Measurements from ENCODE around the gene KIRREL3. TPM values are rescaled to one million over a fixed set of nuclear protein-coding genes. Genes with fewer than 3 reads are reported as not detected.

Gene KIRREL3
- total RNA-seq, 1 donor from 2014 or later, result 0.38 TPM

DNA sequence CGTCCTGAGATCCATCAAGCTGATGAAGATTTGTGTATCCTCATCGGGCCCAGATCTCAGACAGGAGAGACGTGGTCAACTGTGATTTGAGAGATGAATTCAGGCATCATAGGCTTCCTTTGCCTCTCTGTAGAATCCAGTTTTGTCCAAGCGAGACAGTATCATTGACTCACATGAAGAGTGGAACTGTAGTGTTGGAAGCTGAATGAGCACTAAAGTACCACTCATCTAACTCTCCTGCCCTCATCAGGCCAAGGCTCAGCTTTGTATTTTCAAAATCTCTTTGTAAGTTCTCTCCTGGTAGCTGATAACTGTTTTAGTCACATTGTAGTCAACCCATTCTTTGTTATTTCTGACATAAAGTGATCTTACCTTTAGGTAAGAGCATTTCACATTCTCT, 85.1 kb downstream of the KIRREL3 start:
- Mint-ChIP-seq H3K27ac (ENCODE audit: unreplicated experiment) (no peak overlapping the region), H3K9me3 (ENCODE audit: unreplicated experiment) (no peaks in the 10 kb centered on the region), H3K36me3 (ENCODE audit: low read depth, unreplicated experiment) (no peaks in the 10 kb centered on the region), H3K4me3 (ENCODE audit: unreplicated experiment) (no peak overlapping the region), H3K27me3 (ENCODE audit: unreplicated experiment) (peaks cover 6% of the 10 kb centered on the region), H3K4me1 (ENCODE audit: unreplicated experiment) (no peaks in the 10 kb centered on the region)
- no peak for DNase-seq (ENCODE audit: low spot score)
- TF ChIP-seq, protein P1, sequence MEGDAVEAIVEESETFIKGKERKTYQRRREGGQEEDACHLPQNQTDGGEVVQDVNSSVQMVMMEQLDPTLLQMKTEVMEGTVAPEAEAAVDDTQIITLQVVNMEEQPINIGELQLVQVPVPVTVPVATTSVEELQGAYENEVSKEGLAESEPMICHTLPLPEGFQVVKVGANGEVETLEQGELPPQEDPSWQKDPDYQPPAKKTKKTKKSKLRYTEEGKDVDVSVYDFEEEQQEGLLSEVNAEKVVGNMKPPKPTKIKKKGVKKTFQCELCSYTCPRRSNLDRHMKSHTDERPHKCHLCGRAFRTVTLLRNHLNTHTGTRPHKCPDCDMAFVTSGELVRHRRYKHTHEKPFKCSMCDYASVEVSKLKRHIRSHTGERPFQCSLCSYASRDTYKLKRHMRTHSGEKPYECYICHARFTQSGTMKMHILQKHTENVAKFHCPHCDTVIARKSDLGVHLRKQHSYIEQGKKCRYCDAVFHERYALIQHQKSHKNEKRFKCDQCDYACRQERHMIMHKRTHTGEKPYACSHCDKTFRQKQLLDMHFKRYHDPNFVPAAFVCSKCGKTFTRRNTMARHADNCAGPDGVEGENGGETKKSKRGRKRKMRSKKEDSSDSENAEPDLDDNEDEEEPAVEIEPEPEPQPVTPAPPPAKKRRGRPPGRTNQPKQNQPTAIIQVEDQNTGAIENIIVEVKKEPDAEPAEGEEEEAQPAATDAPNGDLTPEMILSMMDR (IDR thresholded peaks at IDR 0.05; ENCODE audit: unreplicated experiment), result no peak

DNA sequence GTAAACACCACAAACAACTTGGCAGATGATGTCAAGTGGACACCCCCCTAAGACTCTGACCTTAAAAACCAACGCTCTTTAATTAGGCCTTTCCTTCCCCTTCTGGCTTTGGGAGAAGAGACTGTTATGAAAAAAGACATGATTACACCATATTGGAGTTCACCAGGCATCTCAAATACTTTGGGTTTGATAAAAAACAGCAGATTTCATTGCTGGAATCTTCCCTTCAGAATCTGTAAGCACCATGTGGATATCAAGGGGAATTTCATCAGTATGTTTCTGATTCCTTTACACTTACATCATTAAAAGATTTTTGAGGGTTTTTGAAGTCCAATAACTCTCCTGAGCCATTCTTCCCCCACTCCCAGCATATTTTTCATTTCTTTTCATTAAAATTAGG, 85.6 kb downstream of the KIRREL3 start:
- Mint-ChIP-seq H3K4me1 (ENCODE audit: unreplicated experiment) (no peaks in the 10 kb centered on the region), H3K9me3 (ENCODE audit: unreplicated experiment) (no peaks in the 10 kb centered on the region), H3K27ac (ENCODE audit: unreplicated experiment) (no peak overlapping the region), H3K36me3 (ENCODE audit: low read depth, unreplicated experiment) (no peaks in the 10 kb centered on the region), H3K4me3 (ENCODE audit: unreplicated experiment) (no peak overlapping the region), H3K27me3 (ENCODE audit: unreplicated experiment) (peaks cover 6% of the 10 kb centered on the region)
- TF ChIP-seq, protein P1 (IDR thresholded peaks at IDR 0.05; ENCODE audit: unreplicated experiment), result no peak
- no peak for DNase-seq (ENCODE audit: low spot score)

DNA sequence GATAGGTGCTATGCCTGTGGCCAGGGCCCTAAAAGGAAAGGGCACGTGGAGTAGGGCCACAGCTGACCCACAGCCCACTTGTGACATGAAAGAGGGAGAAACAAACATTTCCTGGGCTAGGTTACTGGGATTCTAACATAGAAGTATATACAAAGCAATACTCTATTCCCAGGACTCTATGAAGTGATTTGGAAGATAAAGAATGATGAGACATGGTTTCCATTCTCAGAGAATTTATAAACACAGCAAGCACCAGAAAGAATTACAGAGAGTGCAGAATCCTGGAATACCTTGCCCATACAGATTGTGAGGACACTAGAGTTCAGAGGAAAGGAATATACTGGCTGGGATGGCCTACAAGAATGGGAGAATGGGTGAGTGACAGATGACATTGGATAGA, 86.4 kb downstream of the KIRREL3 start:
- Mint-ChIP-seq H3K4me1 (ENCODE audit: unreplicated experiment) (no peaks in the 10 kb centered on the region), H3K4me3 (ENCODE audit: unreplicated experiment) (no peak overlapping the region), H3K36me3 (ENCODE audit: low read depth, unreplicated experiment) (no peaks in the 10 kb centered on the region), H3K9me3 (ENCODE audit: unreplicated experiment) (no peaks in the 10 kb centered on the region), H3K27ac (ENCODE audit: unreplicated experiment) (no peak overlapping the region), H3K27me3 (ENCODE audit: unreplicated experiment) (peaks cover 6% of the 10 kb centered on the region)
- no peak for DNase-seq (ENCODE audit: low spot score)
- TF ChIP-seq, protein P1 (IDR thresholded peaks at IDR 0.05; ENCODE audit: unreplicated experiment), result no peak

DNA sequence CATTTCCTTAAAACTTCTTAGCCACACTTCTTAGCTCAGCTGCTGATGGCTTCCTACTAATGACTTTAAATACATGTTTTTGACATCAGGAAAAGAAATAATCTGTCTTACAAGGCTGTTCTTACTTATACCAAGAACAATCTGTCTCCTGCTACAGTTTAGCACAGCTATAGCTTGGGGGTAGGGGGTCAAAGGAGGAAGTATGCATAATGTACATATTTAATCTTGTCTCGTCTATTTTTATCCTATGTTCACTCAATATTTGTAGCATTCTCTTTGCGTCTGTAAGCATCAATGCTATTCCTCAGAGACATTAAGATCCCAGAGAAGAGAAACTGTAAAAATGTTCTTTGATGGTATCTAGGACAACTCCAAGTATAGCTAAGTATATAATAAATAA, 96.0 kb downstream of the KIRREL3 start:
- H3K4me1 Mint-ChIP-seq (ENCODE audit: unreplicated experiment), result peaks cover 17% of the 10 kb centered on the region
- no peak overlapping the region for H3K4me3 Mint-ChIP-seq (ENCODE audit: unreplicated experiment)
- H3K36me3 Mint-ChIP-seq (ENCODE audit: low read depth, unreplicated experiment), result no peaks in the 10 kb centered on the region
- DNase-seq (ENCODE audit: low spot score), result no peak
- H3K9me3 Mint-ChIP-seq (ENCODE audit: unreplicated experiment), result no peaks in the 10 kb centered on the region
- TF ChIP-seq, protein P1 (IDR thresholded peaks at IDR 0.05; ENCODE audit: unreplicated experiment), result no peak
- peaks cover 3% of the 10 kb centered on the region for H3K27me3 Mint-ChIP-seq (ENCODE audit: unreplicated experiment)
- H3K27ac Mint-ChIP-seq (ENCODE audit: unreplicated experiment), result no peak overlapping the region

DNA sequence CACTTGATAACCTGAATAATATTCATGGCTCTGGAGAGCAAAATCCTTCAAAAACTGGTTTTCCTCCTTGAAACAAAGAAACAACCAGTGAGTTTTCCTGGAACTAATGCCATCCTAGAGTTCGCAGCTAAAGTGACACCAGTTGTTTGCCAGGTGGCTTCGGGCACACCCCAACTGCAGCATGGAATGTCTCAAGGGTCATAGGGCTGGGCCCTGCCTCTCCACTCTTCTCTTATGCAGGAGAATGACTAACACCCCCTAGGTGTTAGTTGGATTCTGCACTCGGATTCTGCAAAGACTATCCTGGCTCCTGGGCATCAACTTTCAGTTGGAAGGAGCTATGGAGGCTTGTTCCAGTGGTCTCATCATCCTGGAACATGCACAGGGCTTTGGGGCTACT, 98.8 kb downstream of the KIRREL3 start:
- peaks cover 17% of the 10 kb centered on the region for H3K4me1 Mint-ChIP-seq (ENCODE audit: unreplicated experiment)
- H3K4me3 Mint-ChIP-seq (ENCODE audit: unreplicated experiment), result no peak overlapping the region
- H3K27ac Mint-ChIP-seq (ENCODE audit: unreplicated experiment), result no peak overlapping the region
- peaks cover under 1% of the 10 kb centered on the region for H3K36me3 Mint-ChIP-seq (ENCODE audit: low read depth, unreplicated experiment)
- no peak for DNase-seq (ENCODE audit: low spot score)
- H3K9me3 Mint-ChIP-seq (ENCODE audit: unreplicated experiment), result peaks cover 3% of the 10 kb centered on the region
- TF ChIP-seq, protein P1 (IDR thresholded peaks at IDR 0.05; ENCODE audit: unreplicated experiment), result no peak
- H3K27me3 Mint-ChIP-seq (ENCODE audit: unreplicated experiment), result peaks cover 3% of the 10 kb centered on the region
